Heart right ventricle (tissue), 16 donors: ENCODE results near the gene RAD51B. TPM values are rescaled to one million over a fixed set of nuclear protein-coding genes. Genes with fewer than 3 reads are reported as not detected.

Source experiments
- ATAC-seq, 8 donors: fragments of 200-7000 bp; cut with Tn5 transposase; one replicate each; pipeline ENCODE4 v1.9.1; 2020; ENCODE audit warnings: mild to moderate bottlenecking in 8 of 8, moderate library complexity in 8 of 8, moderate number of reproducible peaks in 1 of 8
- DNase-seq, 2 donors: peaks; one replicate each; pipeline ENCODE4 v3.0.0-alpha.2; 2020
- H3K27ac ChIP-seq, 10 donors: fragments of 200-600 bp; sonication (generic) in 2 of 10; one replicate each; pipeline versions ENCODE4 v1.5.0 to v1.8.0; 2020 to 2022; ENCODE audit warnings: mild to moderate bottlenecking in 3 of 10
- H3K27me3 ChIP-seq, 7 donors: fragments of 200-600 bp; one replicate each; pipeline ENCODE4 v1.8.0; 2021 to 2022; ENCODE audit warnings: mild to moderate bottlenecking in 2 of 7
- H3K36me3 ChIP-seq, 9 donors: fragments of 200-600 bp; sonication (generic) in 1 of 9; one replicate each; pipeline versions ENCODE4 v1.5.0 to v1.8.0; 2020 to 2022; ENCODE audit warnings: mild to moderate bottlenecking in 2 of 9
- H3K4me1 ChIP-seq, 9 donors: fragments of 200-600 bp; sonication (generic) in 1 of 9; one replicate each; pipeline versions ENCODE4 v1.5.0 to v1.8.0; 2020 to 2022; ENCODE audit warnings: mild to moderate bottlenecking in 4 of 9
- H3K4me3 ChIP-seq, 10 donors: fragments of 200-600 bp; sonication (generic) in 2 of 10; one replicate each; pipeline versions ENCODE4 v1.5.0 to v1.8.0; 2020 to 2022; ENCODE audit warnings: mild to moderate bottlenecking in 7 of 10, moderate library complexity in 2 of 10
- H3K9me3 ChIP-seq, 11 donors: fragments of 200-600 bp in 10 of 11; sonication (generic) in 2 of 11; one replicate each; pipeline versions ENCODE4 v1.5.0 to v1.8.0; 2013 to 2022; ENCODE audit warnings: mild to moderate bottlenecking in 2 of 11, control low read depth in 1 of 11, moderate library complexity in 1 of 11
- CTCF ChIP-seq, 9 donors: fragments of 200-600 bp; sonication (generic) in 2 of 9; IDR thresholded peaks; one replicate each; pipeline versions ENCODE4 v1.5.0 to v1.8.0; 2021 to 2022; ENCODE audit warnings: antibody characterized with exemption in 9 of 9, mild to moderate bottlenecking in 5 of 9, moderate library complexity in 1 of 9
- WGBS, 2 donors: extraction: QIAGEN DNeasy Blood & Tissue Kit; methylation state at CpG; one replicate each; pipeline ENCODE4 v1.1.7; 2013; ENCODE audit warnings: inconsistent platforms in 1 of 2; 5-methylcytosine and 5-hydroxymethylcytosine counted together
- intact Hi-C, 10 donors: fragments of 100-400 bp; cut with DNase I; formaldehyde crosslinking; loops; one replicate each; pipeline versions ENCODE4 v1.11.1 to v1.14.2; 2022
- polyA plus RNA-seq, 2 donors: library from polyadenylated mRNA; stranded (reverse); fragments of 200-250 nt; gene quantifications; one replicate each; pipeline ENCODE4 v1.2.3, GENCODE V29; 2013
- total RNA-seq, 10 donors: library from RNA; stranded (reverse); fragmentation: NEBNext Ultra II Directional in 3 of 10; extraction: Animal tissue kit (Norgen Biotek cat#: 25700) in 3 of 10; gene quantifications; one replicate each; pipeline versions ENCODE4 v1.2.1 to v1.2.4, GENCODE V29; 2021 to 2023
- donor health status: Arrhythmogenic right ventricular cardiomyopathy.
- donor health status: ischemic (EF 13 %, LVEDD 7.1; RV severe dilation, severe dysfunction).
- donor health status: healthy with polysubstance abuse.
- donor health status: DM: no; HTN: yes; CAD: no.
- donor health status: DM: no; HTN: no; CAD: no.
- donor health status: ischemic (EF 25% LVEDD 6.9; RV normal size, moderate dysfunction).
- donor health status: ischemic (EF 25% LVEDD 5.7; RV mildly dilated, moderate dysfunction).
- donor health status: healthy.
- donor health status: DM: yes; HTN: yes; CAD: no.
- donor health status: Ischemic cardiomyopathy.
- donor health status: ischemic (EF 35%, LVEDD 5.7; RV mildly dilated, moderate dysfunction).
- donor health status: nonischemic (EF 11% LVEDD 7.7; RV severe dilation, severe dysfunction).
- donor health status: DM: yes; HTN: yes; CAD: no.
- donor health status: PGD.
- donor health status: ischemic (EF 29% LVEDD 5.4; RV normal size, mild dysfunction).
- donor health status: nonischemic (EF 23%, LVEDD 6.1; RV moderate dilation, normal function).

The RAD51B gene
- total and polyA plus RNA-seq, 12 donors: 0.88 to 8.6 (median 3.5) TPM

- Histone ChIP-seq H3K27me3 (no peaks in the 10 kb centered on the region), H3K27ac (peak overlapping the region in 9 of 10 donors; percentile 45 to 80 (median 63)), H3K4me3 (no peak overlapping the region), H3K9me3 (no peaks in the 10 kb centered on the region), H3K36me3 (no peaks in the 10 kb centered on the region), H3K4me1 (peaks cover 17 to 61% (median 38%) of the 10 kb centered on the region in 9 donors)
- WGBS, 2 donors: 29 to 31% methylated on average over 7 of the region's 7 CpGs
- no peak for TF ChIP-seq CTCF (IDR thresholded peaks at IDR 0.05)
- ATAC-seq (peak; percentile 66 to 86 (median 74)), DNase-seq (peak; percentile 54 to 79)
- intact Hi-C loops: no loop called here
Observed at GRCh38 chr14:68589447-68590200, 770.0 kb downstream of the RAD51B start.

- intact Hi-C loops: no loop called here
- no peak for ATAC-seq
- Histone ChIP-seq H3K36me3 (no peaks in the 10 kb centered on the region), H3K27me3 (no peaks in the 10 kb centered on the region), H3K4me1 (peaks cover 17 to 55% (median 38%) of the 10 kb centered on the region in 9 donors), H3K4me3 (no peak overlapping the region), H3K9me3 (no peaks in the 10 kb centered on the region), H3K27ac (peak overlapping the region; percentile 1 to 80 (median 62))
- 98% methylated on average over 3 of the region's 3 CpGs for WGBS, 2 donors
- no peak for DNase-seq
- TF ChIP-seq CTCF (IDR thresholded peaks at IDR 0.05): no peak
Observed at GRCh38 chr14:68590201-68590522, 770.6 kb downstream of the RAD51B start.

GRCh38 chr14:68591786-68592185, 772.2 kb downstream of the RAD51B start:
- intact Hi-C loops: no loop called here
- Histone ChIP-seq H3K27me3 (no peaks in the 10 kb centered on the region), H3K4me1 (peaks cover 17 to 53% (median 38%) of the 10 kb centered on the region in 9 donors), H3K9me3 (no peaks in the 10 kb centered on the region), H3K27ac (no peak overlapping the region), H3K36me3 (no peaks in the 10 kb centered on the region), H3K4me3 (no peak overlapping the region)
- DNase-seq: no peak
- ATAC-seq: no peak
- 98 to 100% methylated on average over 4 of the region's 4 CpGs for WGBS, 2 donors
- no peak for TF ChIP-seq CTCF (IDR thresholded peaks at IDR 0.05)

- H3K9me3 ChIP-seq: no peaks in the 10 kb centered on the region
- H3K27me3 ChIP-seq: no peaks in the 10 kb centered on the region
- TF ChIP-seq CTCF (IDR thresholded peaks at IDR 0.05): no peak
- 95 to 96% methylated on average over 7 of the region's 7 CpGs for WGBS, 2 donors
- DNase-seq (no peak), ATAC-seq (no peak)
- H3K36me3 ChIP-seq: no peaks in the 10 kb centered on the region
- no peak overlapping the region for H3K4me3 ChIP-seq
- intact Hi-C loops: no loop called here
- peaks cover 14 to 54% (median 31%) of the 10 kb centered on the region in 9 donors for H3K4me1 ChIP-seq
- peak overlapping the region in 2 of 10 donors; percentile 18 to 76 for H3K27ac ChIP-seq
Observed at GRCh38 chr14:68592948-68593556, 773.5 kb downstream of the RAD51B start.
